Measurements from ENCODE around the gene IHH. TPM values are rescaled to one million over a fixed set of nuclear protein-coding genes. Genes with fewer than 3 reads are reported as not detected.

The IHH gene
- total RNA-seq, 1 experiment from 2014 or later: not detected

DNA sequence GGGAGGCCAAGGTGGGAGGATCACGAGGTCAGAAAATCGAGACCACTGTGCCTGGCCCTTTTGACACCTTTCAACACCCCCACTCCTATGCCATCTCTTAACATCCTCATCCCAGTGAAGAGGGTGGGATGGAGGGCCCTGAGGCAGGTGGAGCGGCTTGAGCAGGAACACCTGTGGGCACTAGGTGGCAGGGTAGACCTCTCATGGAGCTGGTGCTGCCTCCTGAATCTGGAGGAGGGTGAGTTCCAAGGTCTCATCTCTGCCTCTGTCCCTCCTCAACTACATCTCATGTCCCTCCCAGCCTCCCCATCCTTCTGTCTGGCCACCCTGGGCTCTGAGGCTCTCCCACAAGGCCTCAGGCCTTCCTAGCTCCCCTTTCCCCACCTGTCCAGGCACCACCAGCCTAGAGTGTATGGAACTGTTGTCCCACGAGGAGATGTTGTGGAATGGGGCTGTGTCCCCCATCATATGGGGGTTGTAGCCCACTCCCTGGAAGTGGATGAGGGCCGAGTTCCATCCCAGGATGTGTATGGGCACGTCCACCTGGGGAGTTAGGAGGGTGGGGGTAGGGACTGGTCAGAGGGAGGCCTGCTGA lies 50.5 kb downstream of the IHH start:
- TF ChIP-seq, protein P1, sequence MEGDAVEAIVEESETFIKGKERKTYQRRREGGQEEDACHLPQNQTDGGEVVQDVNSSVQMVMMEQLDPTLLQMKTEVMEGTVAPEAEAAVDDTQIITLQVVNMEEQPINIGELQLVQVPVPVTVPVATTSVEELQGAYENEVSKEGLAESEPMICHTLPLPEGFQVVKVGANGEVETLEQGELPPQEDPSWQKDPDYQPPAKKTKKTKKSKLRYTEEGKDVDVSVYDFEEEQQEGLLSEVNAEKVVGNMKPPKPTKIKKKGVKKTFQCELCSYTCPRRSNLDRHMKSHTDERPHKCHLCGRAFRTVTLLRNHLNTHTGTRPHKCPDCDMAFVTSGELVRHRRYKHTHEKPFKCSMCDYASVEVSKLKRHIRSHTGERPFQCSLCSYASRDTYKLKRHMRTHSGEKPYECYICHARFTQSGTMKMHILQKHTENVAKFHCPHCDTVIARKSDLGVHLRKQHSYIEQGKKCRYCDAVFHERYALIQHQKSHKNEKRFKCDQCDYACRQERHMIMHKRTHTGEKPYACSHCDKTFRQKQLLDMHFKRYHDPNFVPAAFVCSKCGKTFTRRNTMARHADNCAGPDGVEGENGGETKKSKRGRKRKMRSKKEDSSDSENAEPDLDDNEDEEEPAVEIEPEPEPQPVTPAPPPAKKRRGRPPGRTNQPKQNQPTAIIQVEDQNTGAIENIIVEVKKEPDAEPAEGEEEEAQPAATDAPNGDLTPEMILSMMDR (conservative IDR thresholded peaks at IDR 0.05): peak; percentile 72
- Histone ChIP-seq H3T11ph (ENCODE audit: low read length) (no peak overlapping the region), H3K9me3 (ENCODE audit: control insufficient read depth, low read depth, low read length) (no peaks in the 10 kb centered on the region), H3K23me2 (ENCODE audit: insufficient read length, low read depth, low read length, poor library complexity, severe bottlenecking) (no peaks in the 10 kb centered on the region), H3K4ac (ENCODE audit: low read depth, low read length) (no peak overlapping the region), H3K14ac (ENCODE audit: insufficient read depth, low read length) (no peak overlapping the region), H3K56ac (ENCODE audit: insufficient read length, low read depth, low read length) (no peak overlapping the region), H2BK5ac (ENCODE audit: insufficient read length, low read length) (no peak overlapping the region), H2AK5ac (ENCODE audit: insufficient read length, low read length) (no peak overlapping the region), H2BK15ac (ENCODE audit: low read depth, low read length) (no peak overlapping the region), H4K91ac (ENCODE audit: insufficient read length, low read depth, low read length) (no peak overlapping the region), H3K27me3 (ENCODE audit: insufficient read depth, low read length) (peaks cover 6% of the 10 kb centered on the region; the same call in 1 of the 2 replicates), H2BK120ac (ENCODE audit: low read depth, low read length, poor library complexity, severe bottlenecking) (no peak overlapping the region), H4K5ac (ENCODE audit: insufficient read length, low read depth, low read length) (no peak overlapping the region), H4K20me1 (ENCODE audit: control insufficient read depth, insufficient read depth, insufficient read length) (no peaks in the 10 kb centered on the region), H3K23ac (ENCODE audit: insufficient read length, low read depth, low read length) (no peak overlapping the region), H3K27ac (ENCODE audit: insufficient read length, low read depth, low read length) (no peak overlapping the region), H2BK20ac (ENCODE audit: low read depth, low read length, poor library complexity, severe bottlenecking) (no peak overlapping the region), H3K4me1 (ENCODE audit: insufficient read depth, low read length) (no peaks in the 10 kb centered on the region), H3K4me2 (ENCODE audit: insufficient read depth, insufficient read length, low read length) (no peak overlapping the region), H3K18ac (ENCODE audit: insufficient read length, low read depth, low read length) (no peak overlapping the region), H3K9ac (ENCODE audit: extremely low read depth, insufficient read length, low read length) (no peak overlapping the region), H2BK12ac (ENCODE audit: insufficient read length, low read depth, low read length) (no peak overlapping the region), H3K79me1 (ENCODE audit: insufficient read depth, low read depth, low read length, poor library complexity, severe bottlenecking) (no peaks in the 10 kb centered on the region), H3K79me2 (ENCODE audit: insufficient read depth, low read length) (no peaks in the 10 kb centered on the region), H2AFZ (ENCODE audit: low read length) (no peak overlapping the region), H4K8ac (replicated peaks; ENCODE audit: insufficient read length, low read depth, low read length) (no peak overlapping the region)
- WGBS (ENCODE audit: extremely low coverage, insufficient read length, low lambda C conversion rate): no CpG with 5 or more reads among the region's 6 CpGs
- Mint-ChIP-seq H3K9me3 (no peaks in the 10 kb centered on the region; a peak in 1 of 5 replicates), H3K27me3 (ENCODE audit: low read depth) (peaks cover 84% of the 10 kb centered on the region), H3K27ac (no peak overlapping the region), H3K4me1 (no peaks in the 10 kb centered on the region), H3K4me3 (no peak overlapping the region), H3K36me3 (ENCODE audit: insufficient read depth in 1 of 3, low read depth in 3 of 3) (no peaks in the 10 kb centered on the region)
- peak; percentile 67 for DNase-seq
